PC-9 (cell line): ENCODE results near the gene TTC39B.

ENCODE experiments used
- EZH2 ChIP-seq: fragments of 200-600 bp; sonication (generic); IDR thresholded peaks from 2 replicates; pipeline ENCODE4 v1.8.0; 2017; ENCODE audit warnings: antibody characterized with exemption, low read depth
- TF ChIP-seq, protein P1 (sequence below): fragments of 200-600 bp; sonication (generic); conservative IDR thresholded peaks from 2 replicates; pipeline ENCODE4 v1.6.1; 2017; ENCODE audit warnings: mixed run types, antibody characterized with exemption, mild to moderate bottlenecking, moderate library complexity

DNA sequence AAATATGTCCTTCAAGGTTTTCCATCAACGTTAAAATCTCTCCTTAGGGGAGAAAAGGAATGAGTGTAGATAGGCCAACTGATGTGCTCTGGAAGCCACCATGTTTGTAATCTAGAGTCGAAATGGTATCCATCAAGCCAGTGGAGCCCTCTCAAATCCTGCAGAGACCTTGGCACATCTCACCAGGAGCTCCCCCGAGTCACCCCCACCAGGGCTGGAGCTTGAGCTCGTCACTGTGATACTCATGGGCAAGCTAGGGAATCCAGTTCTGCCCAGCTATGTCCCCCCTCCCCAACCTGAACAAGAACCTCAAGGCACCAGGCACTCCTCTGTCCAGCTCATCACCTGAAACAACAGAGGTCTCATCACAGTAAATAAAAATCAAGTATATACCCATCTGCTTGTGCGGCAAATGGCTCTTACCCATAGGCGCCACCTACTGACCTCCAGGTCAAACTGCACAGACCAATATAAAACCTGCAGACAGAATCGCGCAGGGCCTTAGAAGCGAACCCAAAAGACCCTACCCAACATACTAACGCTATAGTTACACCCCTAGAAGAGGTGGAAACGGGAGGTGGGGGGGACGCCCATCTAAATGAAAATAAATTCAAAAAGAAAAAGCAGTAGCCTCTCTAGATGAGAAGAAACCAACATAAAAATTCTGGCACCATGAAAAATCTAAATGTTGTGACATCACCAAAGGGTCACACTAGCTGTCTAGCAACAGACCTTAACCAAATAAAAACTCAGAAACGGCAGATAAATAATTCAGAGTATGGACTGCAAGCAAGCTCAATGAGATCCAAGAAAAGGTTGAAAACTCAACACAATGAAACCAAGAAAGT, 75.0 kb downstream of the TTC39B start:
- TF ChIP-seq, protein P1, sequence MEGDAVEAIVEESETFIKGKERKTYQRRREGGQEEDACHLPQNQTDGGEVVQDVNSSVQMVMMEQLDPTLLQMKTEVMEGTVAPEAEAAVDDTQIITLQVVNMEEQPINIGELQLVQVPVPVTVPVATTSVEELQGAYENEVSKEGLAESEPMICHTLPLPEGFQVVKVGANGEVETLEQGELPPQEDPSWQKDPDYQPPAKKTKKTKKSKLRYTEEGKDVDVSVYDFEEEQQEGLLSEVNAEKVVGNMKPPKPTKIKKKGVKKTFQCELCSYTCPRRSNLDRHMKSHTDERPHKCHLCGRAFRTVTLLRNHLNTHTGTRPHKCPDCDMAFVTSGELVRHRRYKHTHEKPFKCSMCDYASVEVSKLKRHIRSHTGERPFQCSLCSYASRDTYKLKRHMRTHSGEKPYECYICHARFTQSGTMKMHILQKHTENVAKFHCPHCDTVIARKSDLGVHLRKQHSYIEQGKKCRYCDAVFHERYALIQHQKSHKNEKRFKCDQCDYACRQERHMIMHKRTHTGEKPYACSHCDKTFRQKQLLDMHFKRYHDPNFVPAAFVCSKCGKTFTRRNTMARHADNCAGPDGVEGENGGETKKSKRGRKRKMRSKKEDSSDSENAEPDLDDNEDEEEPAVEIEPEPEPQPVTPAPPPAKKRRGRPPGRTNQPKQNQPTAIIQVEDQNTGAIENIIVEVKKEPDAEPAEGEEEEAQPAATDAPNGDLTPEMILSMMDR, result peak; percentile 53; the same call in 1 of the 2 replicates
- TF ChIP-seq EZH2, result no peak
